GM18861 (cell line): ENCODE data around the gene ARL16.
"Not testable (repeated sequence)": the region's sequence is repeated elsewhere in the genome, so short reads cannot be mapped to it uniquely, and the experiment has no call there.

Experiments used
- ATAC-seq: cut with Tn5 transposase; IDR thresholded peaks from one replicate; pipeline ENCODE4 v1.9.1; 2021; ENCODE audit not compliant: unreplicated experiment

ARL16 gene

GRCh38 chr17:81696218-81696941, 12.8 kb upstream of the ARL16 start:
- no peak for ATAC-seq

GRCh38 chr17:81695801-81696200, 12.2 kb upstream of the ARL16 start:
- ATAC-seq, result no peak

GRCh38 chr17:81695211-81695610, 11.6 kb upstream of the ARL16 start:
- ATAC-seq, result no peak

GRCh38 chr17:81694810-81695209, 11.2 kb upstream of the ARL16 start:
- ATAC-seq, result no peak

- ATAC-seq, result no peak
Observed at GRCh38 chr17:81693509-81694210, 10.1 kb upstream of the ARL16 start.

GRCh38 chr17:81691608-81692007, 8.0 kb upstream of the ARL16 start:
- ATAC-seq, result no peak

GRCh38 chr17:81691196-81691595, 7.6 kb upstream of the ARL16 start:
- no peak for ATAC-seq

- no peak for ATAC-seq
Observed at GRCh38 chr17:81690549-81690948, 7.0 kb upstream of the ARL16 start.

GRCh38 chr17:81690066-81690465, 6.5 kb upstream of the ARL16 start:
- no peak for ATAC-seq

GRCh38 chr17:81688616-81689015, 5.0 kb upstream of the ARL16 start:
- no peak for ATAC-seq

- ATAC-seq, result no peak
Observed at GRCh38 chr17:81687770-81688541, 4.4 kb upstream of the ARL16 start.

GRCh38 chr17:81686614-81687013, 3.0 kb upstream of the ARL16 start:
- ATAC-seq, result no peak

GRCh38 chr17:81685108-81685507, 1.5 kb upstream of the ARL16 start:
- ATAC-seq, result no peak

GRCh38 chr17:81684442-81684911, 880 bp upstream of the ARL16 start:
- ATAC-seq, result no peak

GRCh38 chr17:81683208-81683583, 401 bp downstream of the ARL16 start:
- peak; percentile 1 for ATAC-seq

GRCh38 chr17:81682565-81683207, 911 bp downstream of the ARL16 start:
- ATAC-seq, result no peak

GRCh38 chr17:81681672-81682071, 1.9 kb downstream of the ARL16 start:
- ATAC-seq, result no peak

GRCh38 chr17:81680150-81680549, 3.4 kb downstream of the ARL16 start:
- no peak for ATAC-seq

- ATAC-seq, result no peak
Observed at GRCh38 chr17:81676906-81677305, 6.7 kb downstream of the ARL16 start.

- ATAC-seq, result not testable (repeated sequence)
Observed at GRCh38 chr17:81675515-81676221, 7.9 kb downstream of the ARL16 start.
